HG03460 (cell line): ENCODE data around the gene IL23R.
A peak's percentile ranks its signal among the peaks of the same experiment; 100 is the strongest.
"Not testable (repeated sequence)": the region's sequence is repeated elsewhere in the genome, so short reads cannot be mapped to it uniquely, and the experiment has no call there.

ENCODE experiments used
- ATAC-seq: cut with Tn5 transposase; IDR thresholded peaks from one replicate; pipeline ENCODE4 v1.9.1; 2021; ENCODE audit not compliant: unreplicated experiment

IL23R gene

GRCh38 chr1:67191668-67192520 lies 25.6 kb downstream of the IL23R start:
- ATAC-seq = no peak

GRCh38 chr1:67192902-67193301 lies 26.6 kb downstream of the IL23R start:
- no peak for ATAC-seq

DNA sequence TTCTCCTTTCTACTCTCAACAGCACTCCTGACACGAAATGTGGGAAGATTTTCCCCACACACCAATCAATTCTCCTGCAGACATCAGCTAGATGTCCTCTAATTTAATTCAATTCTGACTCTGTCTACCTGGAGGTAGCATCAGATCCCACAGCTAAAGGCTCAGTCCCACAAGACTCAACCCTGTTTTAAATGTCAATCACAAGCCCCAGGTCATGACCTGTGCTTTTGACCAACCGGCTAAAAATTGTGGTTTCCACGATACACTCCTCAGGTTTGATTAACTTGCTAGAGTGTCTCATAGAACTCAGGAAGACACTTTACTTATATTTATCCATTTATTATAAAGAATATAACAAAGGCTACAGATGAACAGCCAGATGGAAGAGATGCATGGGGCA lies 27.4 kb downstream of the IL23R start:
- no peak for ATAC-seq

- ATAC-seq = peak; percentile 70
These were observed 28.1 kb downstream of the IL23R start for GRCh38 chr1:67194209-67194863.

DNA sequence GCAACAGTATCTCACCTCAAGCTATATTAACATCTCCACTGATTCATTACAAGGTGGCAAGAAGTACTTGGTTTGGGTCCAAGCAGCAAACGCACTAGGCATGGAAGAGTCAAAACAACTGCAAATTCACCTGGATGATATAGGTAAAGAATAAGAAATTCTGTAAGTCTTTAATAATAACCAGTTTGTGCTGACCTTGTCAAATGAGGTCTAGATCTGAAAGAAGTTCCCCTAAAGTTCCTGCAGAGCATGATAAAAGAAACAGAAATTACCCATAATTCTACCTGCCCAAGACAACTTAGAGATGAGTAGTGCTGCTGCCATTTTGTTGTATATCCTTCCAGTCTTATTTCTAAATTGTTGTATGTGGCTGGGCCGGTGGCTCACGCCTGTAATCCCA lies 34.5 kb downstream of the IL23R start:
- ATAC-seq = no peak

DNA sequence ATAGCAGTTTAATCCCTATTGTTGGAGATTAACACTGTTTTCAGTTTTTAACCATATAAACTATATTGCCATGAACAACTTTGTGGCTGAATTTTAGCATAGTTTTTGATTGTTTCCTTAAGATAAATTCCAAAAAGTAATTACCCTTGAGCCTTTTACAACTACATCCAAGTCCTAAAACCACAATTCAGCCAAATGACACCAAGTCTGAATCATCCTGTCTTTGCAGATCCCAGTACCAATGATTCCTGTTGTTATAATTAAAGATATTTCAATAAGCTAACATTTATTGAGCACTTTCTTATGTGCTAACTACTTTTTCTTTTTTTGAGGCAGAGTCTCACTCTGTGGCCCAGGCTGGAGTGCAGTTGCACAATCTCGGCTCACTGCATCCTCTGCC lies 35.6 kb downstream of the IL23R start:
- ATAC-seq = no peak

DNA sequence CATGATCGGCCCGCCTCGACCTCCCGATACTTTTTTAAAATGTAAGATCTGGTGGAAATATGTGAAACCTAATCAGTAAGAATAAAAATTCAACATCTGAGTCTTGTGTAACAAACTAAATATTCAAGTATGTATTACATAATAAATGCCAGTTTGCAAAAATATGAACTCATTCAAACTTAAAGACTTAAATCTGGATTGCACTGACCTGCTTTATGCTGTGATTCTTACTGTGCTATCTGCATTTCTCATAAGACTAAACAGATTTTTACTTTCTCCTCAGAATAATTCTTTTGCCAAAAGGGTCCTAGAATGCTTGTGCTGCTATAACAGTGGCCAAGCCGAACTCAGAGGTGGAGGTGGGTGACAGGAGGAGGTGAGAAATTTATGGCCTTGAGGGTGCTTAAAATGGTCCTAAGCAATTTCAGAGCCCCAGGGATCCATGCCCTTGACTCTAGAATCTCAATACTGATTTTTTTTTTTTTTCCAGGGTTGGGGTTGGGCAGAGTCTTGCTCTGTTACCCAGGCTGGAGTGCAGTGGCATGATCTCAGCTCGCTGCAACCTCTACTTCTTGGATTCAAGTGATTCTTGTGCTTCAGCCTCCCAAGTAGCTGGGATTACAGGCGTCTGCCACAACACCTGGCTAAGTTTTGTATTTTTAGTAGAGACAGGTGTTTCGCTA lies 38.2 kb downstream of the IL23R start:
- no peak for ATAC-seq

- ATAC-seq = not testable (repeated sequence)
These were observed 41.1 kb downstream of the IL23R start for GRCh38 chr1:67207398-67207797.

- no peak for ATAC-seq
These were observed 42.0 kb downstream of the IL23R start for GRCh38 chr1:67208217-67208616.

DNA sequence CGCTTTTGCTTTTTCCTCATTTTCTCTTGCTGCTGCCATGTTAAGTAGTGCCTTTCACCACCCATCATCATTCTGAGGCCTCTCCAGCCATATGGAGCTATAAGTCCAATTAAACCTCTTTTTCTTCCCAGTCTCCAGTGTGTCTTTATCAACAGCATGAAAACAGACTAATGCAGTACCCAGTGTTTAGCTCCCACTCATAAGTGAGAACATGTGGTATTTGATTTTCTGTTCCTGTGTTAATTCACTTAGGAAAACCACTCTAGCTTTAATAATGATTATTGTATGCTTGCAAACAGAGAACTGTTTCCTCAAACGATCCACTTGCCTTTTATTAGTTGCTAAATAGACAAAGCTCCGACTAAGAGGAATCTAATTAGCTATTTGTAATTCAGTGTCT lies 43.3 kb downstream of the IL23R start:
- no peak for ATAC-seq

- no peak for ATAC-seq
These were observed 45.6 kb downstream of the IL23R start for GRCh38 chr1:67211589-67212563.

GRCh38 chr1:67213164-67213563 lies 46.9 kb downstream of the IL23R start:
- ATAC-seq = no peak

GRCh38 chr1:67213948-67214347 lies 47.7 kb downstream of the IL23R start:
- ATAC-seq = no peak

DNA sequence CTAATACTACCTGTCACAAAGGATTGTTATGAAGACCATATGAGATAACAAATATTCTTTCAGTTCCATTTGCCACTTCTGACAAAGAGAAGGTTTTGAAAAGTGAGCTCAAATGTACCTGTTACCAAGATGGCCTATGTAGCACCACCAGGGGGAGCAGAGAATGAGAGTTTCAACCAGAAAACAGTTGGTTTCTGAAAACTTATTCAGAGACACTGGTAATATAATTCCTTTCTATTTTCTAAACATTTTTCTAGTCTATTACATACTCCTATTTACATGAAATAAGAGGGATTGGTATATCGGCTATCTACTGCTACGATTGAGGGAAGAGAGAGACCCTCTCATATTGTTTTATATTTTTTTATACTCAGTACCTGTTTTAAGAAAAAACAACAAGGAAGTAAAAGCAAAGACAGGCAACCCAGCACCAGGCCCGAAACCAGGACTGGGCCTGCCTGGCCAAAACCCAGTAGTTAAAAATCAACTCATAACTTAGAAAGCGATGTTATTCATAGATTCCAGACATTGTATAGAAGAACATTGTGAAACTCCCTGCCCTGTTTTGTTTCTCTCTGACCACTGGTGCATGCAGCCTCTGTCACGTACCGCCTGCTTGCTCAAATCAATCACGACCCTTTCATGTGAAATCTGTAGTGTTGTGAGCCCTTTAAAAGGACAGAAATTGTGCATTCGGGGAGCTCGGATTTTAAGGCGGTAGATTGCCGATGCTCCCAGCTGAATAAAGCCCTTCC lies 48.3 kb downstream of the IL23R start:
- ATAC-seq = peak; percentile 79

DNA sequence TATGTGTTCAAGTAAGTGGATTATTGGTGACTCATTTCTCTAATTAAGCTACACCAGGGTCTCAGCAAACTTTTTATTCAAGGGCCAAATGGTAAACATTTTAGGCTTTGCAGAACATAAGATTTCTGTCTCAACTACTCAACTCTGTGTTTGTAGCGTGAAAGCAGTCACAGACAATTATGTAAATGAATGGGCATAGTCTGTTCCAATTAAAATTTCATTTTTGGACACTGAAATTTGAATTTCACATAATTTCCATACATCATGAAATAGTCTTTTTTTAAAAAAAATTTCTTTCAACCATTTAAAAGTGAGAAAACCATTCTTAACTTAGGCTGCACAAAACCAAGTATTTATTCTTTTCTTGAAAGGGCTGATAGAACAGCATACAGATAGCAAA lies 50.1 kb downstream of the IL23R start:
- no peak for ATAC-seq

DNA sequence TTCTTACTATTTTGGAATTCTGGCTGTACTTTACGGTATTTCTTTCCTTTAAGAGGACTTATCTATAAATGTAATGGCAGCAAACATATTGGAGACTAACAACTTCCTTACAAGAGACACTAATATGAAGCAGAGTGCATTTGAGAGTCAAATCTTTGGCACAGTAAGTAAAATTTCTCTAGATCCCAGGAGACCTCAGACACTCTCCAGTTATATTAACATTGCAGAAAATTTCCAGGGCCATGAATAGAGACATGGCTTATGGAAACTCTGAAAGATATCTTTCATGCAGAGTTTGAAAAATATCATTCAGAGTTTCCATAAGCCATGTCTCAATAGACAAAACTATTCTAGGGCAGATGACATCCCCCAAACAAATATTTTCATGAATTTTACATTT lies 51.2 kb downstream of the IL23R start:
- ATAC-seq = no peak

DNA sequence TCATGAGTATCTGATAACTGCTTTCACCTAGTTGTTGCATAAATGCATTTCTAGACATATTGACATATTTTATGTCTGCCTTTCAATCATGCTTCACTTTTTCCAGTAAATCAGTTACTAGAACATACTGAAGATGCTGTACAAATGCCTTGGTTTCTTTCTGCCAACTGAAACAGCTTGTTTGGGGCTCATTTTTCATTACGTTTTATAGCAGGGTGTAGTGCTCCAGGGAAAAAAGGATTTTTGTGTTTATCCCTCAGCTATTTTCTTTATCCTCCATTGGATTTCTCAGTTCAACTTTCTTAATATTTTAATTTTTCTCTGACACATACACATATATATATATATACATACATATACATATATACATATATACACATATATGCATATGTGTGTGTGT lies 51.7 kb downstream of the IL23R start:
- no peak for ATAC-seq

DNA sequence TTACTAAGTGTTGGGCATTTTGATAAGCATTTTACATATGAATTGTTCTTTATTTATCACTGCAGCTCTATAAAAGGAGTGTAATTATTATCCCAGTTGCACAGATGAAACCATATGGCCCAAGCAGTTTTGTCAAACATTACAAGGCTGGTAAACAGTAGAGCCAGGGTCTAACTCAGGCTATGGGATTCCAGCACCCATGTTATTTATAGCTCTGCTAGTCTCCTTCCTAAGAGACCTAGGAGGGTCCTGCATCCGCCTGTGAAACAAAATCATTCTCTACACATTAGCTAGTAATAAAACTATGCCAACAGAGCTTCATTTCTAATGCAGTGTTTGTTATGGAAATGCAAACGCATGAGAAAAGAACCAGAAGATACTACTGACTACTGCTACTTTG lies 58.6 kb downstream of the IL23R start:
- no peak for ATAC-seq

DNA sequence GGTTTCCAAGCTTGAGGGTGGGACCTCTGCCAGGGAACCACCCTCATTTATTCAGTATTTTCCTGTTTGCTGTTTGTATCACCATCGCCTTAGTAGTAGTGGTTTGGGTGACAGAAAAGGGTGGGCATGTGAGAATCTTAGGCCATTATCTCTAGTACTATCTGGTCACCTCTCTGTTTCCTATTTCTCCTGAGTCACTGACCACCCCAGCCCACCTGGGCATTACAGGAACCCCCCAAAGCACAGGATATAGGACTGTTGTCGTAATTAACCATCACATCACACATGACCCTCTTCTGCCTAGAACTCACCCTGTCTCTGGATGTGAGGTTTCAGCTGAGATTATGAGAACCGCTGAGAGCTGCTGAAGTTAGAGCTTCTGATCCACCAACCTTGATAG lies 60.4 kb downstream of the IL23R start:
- ATAC-seq = no peak

DNA sequence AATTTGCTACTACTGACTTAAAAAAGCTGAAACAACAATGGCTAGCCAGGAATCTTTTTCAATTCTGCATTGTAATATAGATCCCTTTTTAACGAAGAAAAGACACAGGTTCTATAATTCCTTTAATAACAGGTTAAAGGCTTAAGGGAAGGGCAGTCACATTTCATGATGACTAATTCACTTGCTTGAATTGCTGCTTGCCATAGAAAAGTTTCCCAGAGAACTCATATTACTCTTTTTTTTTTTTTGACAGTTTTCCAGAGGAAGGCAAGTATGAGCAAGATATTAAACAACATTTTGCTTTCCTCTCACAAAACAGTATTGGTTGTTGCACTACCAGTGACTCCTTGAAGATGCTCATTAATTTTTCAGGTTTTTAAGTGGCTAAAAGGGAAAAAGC lies 60.9 kb downstream of the IL23R start:
- no peak for ATAC-seq
